ENCODE measurements around the gene RPRM.
"Not testable (repeated sequence)": the region's sequence is repeated elsewhere in the genome, so short reads cannot be mapped to it uniquely, and the experiment has no call there.

RPRM gene

GRCh38 chr2:153478289-153479261 lies at the start of gene RPRM:
TSS of gene RPRM (minus strand) at chr2:153478762. CDS start at chr2:153478565, 197 bp downstream.
- TF ChIP-seq CTCF (IDR thresholded peaks at IDR 0.05) (peak; percentile 85), ZFX (IDR thresholded peaks at IDR 0.05; ENCODE audit: borderline replicate concordance) (no peak)
- H3K27ac ChIP-seq, result no peak within 1 kb of the TSS

GRCh38 chr2:153519257-153519875 lies 40.8 kb upstream of the RPRM start:
- no peak for TF ChIP-seq ZFX (IDR thresholded peaks at IDR 0.05; ENCODE audit: borderline replicate concordance)
- peak; percentile 74 for TF ChIP-seq CTCF (IDR thresholded peaks at IDR 0.05)
- no peak overlapping the region for H3K27ac ChIP-seq

- H3K27ac ChIP-seq, result no peak overlapping the region
- TF ChIP-seq ZFX (IDR thresholded peaks at IDR 0.05; ENCODE audit: borderline replicate concordance) (no peak), CTCF (IDR thresholded peaks at IDR 0.05) (no peak)
Measured at GRCh38 chr2:153512331-153512730, 33.8 kb upstream of the RPRM start.

- no peak overlapping the region for H3K27ac ChIP-seq
- TF ChIP-seq CTCF (IDR thresholded peaks at IDR 0.05) (no peak), ZFX (IDR thresholded peaks at IDR 0.05; ENCODE audit: borderline replicate concordance) (no peak)
Measured at GRCh38 chr2:153510996-153511395, 32.4 kb upstream of the RPRM start.

- H3K27ac ChIP-seq, result no peak overlapping the region
- TF ChIP-seq CTCF (IDR thresholded peaks at IDR 0.05) (no peak), ZFX (IDR thresholded peaks at IDR 0.05; ENCODE audit: borderline replicate concordance) (no peak)
Measured at GRCh38 chr2:153509133-153509532, 30.6 kb upstream of the RPRM start.

GRCh38 chr2:153506499-153506898 lies 27.9 kb upstream of the RPRM start:
- not testable (repeated sequence) for H3K27ac ChIP-seq

- H3K27ac ChIP-seq, result no peak overlapping the region
- TF ChIP-seq ZFX (IDR thresholded peaks at IDR 0.05; ENCODE audit: borderline replicate concordance) (no peak), CTCF (IDR thresholded peaks at IDR 0.05) (no peak)
Measured at GRCh38 chr2:153499439-153499838, 20.9 kb upstream of the RPRM start.

Data from 22Rv1 (cell line).